Measurements from ENCODE around the gene ZNF217.
"Not testable (repeated sequence)": the region's sequence is repeated elsewhere in the genome, so short reads cannot be mapped to it uniquely, and the experiment has no call there.

The ZNF217 gene

DNA sequence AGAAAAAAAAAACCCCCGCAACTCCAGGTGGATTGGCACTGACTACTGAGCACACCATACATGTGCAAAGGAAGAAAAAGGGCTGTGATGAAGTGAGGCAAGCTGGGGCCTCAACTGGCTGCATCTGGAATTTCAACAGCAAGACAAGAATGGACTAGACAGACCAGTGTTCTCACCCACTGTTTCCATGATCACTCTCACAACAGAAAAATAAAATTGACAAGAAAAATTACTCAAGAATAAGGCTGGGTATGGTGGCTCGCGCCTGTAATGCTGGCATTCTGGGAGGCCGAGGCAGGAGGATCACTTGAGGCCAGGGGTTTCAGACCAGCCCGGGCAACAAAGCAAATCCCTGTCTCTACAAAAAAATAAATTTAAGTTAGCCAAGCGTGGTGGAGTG lies 18.8 kb downstream of the ZNF217 start:
- no peak overlapping the region for H3K4me3 ChIP-seq (ENCODE audit: low read depth, low read length)
- DNase-seq (ENCODE audit: low read depth): no peak

DNA sequence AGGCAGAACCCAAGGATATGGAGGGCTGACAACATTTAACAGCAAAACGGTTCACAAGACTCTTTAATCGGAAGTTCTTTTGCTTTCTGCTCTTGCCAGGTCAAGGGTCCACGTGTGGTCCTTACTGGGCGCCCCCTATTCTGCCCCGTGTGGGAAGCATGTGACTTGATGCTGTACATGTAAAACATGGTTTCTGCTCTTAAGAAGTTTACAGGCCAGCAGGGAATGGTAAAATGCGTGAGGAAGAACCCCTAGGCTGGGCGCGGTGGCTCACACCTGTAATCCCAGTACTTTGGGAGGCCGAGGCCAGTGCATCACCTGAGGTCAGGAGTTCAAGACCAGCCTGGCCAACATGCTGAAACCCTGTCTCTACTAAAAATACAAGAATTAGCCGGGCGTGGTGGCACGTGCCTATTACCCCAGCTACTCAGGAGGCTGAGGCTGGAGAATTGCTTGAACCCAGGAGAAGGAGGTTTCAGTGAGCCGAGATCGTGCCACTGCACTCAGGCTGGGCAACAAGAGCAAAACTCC lies 19.3 kb downstream of the ZNF217 start:
- no peak overlapping the region for H3K4me3 ChIP-seq (ENCODE audit: low read depth, low read length)
- DNase-seq (ENCODE audit: low read depth): no peak

DNA sequence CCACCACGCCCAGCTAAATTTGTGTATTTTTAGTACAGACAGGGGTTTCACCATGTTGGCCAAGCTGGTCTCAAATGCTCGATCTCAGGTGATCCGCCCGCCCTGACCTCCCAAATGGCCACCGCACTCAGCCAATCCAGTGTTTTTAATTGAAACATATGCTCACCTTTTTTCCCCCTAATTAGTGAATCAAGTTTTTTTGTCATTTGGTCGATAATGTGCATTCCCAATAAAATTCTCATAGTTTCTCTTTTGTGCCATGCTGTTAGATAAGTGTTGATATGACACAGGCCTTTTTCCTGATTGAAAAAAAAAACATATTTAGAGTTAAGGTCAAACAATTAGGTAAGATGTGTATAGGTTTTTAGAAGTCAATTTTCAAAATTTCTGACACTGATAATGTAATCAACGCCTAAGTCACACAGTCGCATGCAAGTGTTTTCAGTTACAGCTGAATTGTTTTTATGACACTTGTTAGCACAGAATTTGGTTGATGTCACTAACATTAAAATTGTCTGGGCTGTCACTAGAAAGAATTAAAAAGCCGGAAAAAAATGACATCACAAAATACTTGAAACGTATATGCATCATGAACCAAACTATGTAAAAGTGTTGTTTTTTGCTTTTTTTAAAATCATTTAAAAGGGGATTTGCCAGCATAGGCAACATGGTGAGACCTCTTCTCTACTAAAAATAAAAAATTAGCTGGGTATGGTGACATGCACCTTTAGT lies 21.9 kb downstream of the ZNF217 start:
- no peak for DNase-seq (ENCODE audit: low read depth)
- no peak overlapping the region for H3K4me3 ChIP-seq (ENCODE audit: low read depth, low read length)

DNA sequence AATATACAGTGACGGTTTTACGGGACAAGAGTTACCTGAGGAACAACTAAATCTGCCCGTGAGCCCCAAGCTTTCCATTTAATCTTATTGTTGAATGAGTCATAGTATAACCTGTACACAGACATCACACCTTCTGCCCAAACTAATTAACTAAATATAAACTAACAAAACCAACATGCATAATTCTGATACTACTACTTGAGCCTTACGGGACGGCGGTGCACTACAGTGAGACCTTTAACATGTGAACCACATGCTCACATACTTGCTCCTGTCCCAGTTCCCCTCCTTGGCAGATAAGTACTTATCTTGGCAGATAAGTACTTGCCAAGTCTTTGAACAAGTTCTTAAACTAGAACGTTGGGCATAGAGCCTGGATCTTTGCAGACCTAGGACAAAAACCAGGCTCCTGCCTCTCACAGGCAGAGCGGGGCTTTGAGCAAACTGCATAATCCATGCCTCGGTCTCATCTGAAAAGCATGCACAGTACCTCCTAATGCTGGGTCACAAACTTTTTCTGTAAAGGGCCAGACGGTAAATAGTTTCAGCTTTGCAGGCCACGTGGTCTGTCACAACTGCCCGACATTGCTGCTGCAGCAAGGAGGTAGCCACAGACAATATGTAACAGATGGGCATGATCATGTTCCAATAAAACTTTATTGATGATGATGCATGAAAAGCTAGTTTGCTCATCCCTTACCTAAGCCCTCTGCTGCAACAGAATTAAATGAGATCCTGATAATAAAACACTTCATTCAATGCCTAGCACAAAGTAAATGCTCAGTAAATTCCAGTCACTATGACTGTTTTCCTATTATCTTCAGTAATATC lies 23.0 kb downstream of the ZNF217 start:
- DNase-seq (ENCODE audit: low read depth): no peak
- H3K4me3 ChIP-seq (ENCODE audit: low read depth, low read length): no peak overlapping the region

DNA sequence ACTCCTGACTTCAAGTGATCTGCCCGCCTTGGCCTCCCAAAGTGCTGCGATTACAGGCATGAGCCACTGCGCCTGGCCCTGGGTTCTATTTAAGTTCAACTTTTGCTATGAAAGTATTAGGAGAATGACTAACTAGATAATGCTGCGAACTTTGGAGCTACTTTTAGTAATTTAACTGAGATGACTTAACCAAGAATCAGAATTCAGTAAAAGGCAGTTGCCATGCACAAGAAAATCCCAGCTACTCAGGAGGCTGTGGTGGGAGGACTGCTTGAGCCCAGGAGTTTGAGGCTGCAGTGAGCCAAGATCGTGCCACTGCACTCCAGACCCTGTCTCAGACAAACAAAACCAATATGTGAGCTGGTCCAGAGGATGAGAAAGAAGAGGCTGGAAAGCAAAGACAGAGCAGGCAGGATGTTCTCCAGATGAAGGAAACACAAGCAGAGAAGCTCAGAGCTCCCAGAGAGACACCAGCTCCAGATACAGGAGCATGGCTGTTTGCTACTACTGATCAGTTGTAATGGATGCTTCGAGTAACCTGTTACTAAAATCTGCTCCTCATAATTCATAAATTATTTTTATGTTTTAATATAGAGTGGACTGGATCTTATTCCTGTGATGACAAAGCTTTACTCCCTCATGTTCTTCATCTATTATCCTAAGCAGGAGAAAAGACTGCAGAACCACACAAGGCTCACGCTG lies 23.9 kb downstream of the ZNF217 start:
- H3K4me3 ChIP-seq (ENCODE audit: low read depth, low read length): no peak overlapping the region
- no peak for DNase-seq (ENCODE audit: low read depth)

DNA sequence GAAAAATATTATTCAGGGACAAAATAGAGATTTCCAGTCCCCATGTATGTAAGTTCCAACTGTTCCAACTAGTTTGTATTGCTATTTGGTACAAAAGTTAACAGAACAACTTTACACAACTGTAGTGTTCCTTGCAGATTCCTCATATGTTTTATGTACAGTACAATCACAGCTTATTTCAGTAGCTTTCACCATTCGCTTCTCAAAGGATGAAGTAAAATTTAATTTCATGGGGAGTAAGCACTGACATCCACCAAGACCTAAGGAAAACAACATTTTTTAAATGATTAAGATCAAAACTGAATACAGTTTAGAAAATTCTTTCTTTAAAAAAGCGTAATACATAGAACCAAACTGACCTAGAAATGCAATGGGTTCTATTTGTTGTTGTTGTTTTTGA lies 24.6 kb downstream of the ZNF217 start:
- no peak overlapping the region for H3K4me3 ChIP-seq (ENCODE audit: low read depth, low read length)
- DNase-seq (ENCODE audit: low read depth): no peak

DNA sequence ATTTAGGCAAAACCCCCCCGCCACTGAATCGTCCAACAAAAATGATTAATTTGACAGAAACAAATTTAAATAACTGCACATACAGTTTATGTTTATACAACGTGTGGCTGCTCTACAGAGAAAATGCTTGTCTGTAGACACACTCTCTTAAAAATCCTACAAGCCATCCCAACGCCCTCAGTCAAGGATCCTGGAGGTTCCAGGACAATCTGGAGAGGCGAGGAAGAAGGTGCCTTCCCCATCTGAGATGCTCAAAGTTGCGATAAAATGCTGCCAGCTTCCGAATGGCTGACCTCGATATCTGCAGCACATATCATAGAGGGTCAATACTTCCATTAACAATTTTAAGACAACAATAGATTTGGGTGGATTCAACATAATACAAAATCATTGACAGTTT lies 25.3 kb downstream of the ZNF217 start:
- H3K4me3 ChIP-seq (ENCODE audit: low read depth, low read length): no peak overlapping the region
- DNase-seq (ENCODE audit: low read depth): no peak

DNA sequence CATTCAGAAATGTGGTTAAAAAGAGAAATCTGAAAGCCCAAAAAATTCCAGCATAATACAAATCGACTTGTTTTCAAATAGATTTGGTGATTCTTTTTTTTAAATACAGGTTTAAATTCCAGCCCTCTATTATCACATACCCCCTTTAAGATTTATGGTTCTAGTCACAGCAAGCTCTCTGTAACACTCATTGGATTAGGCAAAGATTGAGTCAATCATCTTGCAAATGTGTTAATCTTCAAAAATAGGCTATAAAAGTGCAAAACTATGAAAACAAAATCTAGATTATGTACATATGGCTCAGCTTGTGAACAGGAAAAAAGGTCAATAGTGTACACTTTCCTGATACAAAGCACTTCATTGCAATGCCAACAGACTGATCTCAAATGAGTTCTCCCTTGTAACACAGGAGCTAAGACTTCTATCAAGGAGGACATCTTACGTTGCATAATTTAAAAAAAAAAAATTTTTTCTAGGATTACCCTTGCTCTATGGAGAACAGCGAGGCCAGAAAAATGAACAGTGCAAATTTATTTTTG lies 26.2 kb downstream of the ZNF217 start:
- no peak overlapping the region for H3K4me3 ChIP-seq (ENCODE audit: low read depth, low read length)
- DNase-seq (ENCODE audit: low read depth): no peak

DNA sequence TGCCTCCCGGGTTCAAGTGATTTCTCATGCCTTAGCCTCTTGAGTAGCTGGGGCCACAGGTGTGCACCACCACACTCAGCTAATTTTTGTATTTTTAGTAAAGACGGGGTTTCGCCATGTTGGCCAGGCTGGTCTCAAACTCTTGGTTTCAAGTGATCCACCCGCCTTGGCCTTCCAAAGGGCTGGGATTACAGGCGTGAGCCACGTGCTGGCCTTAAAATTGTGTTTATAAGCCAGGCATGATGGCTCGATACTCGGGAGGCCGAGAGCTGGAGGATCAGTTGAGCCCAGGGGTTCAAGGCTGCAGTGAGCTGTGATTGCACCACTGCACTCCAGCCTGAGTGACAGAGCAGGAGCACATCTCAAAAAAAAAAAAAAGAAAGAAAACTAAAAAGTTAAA lies 27.0 kb downstream of the ZNF217 start:
- not testable (repeated sequence) for H3K4me3 ChIP-seq (ENCODE audit: low read depth, low read length); DNase-seq (ENCODE audit: low read depth)

DNA sequence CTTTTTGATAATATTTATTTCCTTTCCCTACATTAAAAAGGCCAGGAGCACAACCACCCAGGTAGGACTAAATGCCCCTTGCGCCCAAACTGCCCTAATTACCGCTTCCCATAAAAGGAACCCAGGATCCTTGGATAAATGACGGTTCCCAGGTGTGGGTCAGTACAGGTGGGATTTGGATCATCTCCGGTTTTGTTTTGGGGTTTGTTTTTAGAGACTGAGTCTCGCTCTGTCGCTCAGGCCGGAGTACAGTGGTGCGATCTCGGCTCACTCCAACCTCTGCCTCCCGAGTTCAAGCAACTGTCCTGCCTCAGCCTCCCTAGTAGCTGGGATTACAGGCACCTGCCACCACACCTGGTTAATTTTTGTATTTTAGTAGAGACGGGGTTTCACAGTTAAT lies 28.4 kb downstream of the ZNF217 start:
- H3K4me3 ChIP-seq (ENCODE audit: low read depth, low read length): no peak overlapping the region
- no peak for DNase-seq (ENCODE audit: low read depth)

DNA sequence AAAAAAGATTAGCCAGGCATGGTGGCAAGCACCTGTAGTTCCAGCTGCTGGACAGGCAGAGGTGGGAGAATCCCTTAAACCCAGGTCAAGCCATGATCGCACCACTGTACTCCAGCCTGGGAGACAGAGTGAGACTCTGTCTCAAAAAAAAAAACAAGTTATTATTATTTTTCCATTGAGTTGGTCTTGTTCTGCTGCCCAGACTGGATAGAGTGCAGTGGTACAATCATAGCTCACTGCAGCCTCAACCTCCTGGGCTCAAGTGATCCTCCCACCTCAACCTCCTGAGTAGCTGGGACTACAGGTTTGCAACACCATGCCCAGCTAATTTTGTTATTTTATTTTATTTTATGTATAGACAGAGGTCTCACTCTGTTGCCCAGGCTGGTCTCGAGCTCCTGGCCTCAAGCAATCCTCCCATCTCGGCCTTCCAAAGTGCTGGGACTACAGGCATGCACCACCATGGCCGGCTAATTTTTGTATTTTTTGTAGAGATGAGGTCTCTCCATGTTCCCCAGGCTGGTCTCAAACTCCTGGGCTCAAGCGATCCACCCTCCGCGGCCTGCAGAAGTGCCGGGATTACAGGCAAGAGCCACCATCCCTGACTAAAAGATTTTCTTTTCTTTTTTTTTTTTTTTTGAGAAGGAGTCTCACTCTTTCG lies 31.4 kb downstream of the ZNF217 start:
- DNase-seq (ENCODE audit: low read depth); H3K4me3 ChIP-seq (ENCODE audit: low read depth, low read length): not testable (repeated sequence)

DNA sequence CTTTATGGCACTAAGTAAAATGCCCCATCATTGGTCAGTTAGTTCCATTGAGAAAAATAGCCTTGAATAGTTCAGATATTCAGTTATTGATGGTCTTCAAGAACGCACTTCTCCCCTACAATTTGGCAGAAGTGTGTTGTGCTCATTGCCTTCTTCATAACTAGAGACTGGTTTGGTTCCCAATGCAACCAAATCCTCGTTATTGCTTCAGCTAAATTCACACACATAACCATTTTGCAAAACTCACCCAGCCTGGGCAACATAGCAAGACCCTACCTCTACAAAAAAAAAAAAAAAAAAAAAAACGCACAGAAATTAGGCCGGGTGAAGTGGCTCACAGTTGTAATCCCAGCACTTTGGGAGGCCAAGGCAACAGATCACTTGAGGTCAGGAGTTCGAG lies 32.1 kb downstream of the ZNF217 start:
- no peak for DNase-seq (ENCODE audit: low read depth)
- H3K4me3 ChIP-seq (ENCODE audit: low read depth, low read length): no peak overlapping the region

DNA sequence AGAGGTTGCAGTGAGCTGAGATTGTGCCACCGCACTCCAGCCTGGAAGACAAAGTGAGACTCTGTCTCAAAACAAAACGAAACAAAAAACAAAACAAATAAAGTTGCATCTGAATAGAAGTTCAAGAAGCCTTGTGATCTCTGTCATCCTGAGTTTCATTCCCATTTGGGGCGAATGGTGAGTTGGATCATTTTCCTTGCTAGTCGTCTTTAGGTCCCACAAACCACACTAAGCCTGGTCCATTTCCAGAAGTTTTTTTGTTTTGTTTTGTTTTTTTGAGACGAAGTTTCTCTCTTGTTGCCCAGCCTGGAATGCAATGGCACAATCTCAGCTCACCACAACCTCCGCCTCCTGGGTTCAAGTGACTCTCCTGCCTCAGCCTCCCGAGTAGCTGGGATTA lies 33.8 kb downstream of the ZNF217 start:
- no peak overlapping the region for H3K4me3 ChIP-seq (ENCODE audit: low read depth, low read length)
- DNase-seq (ENCODE audit: low read depth): no peak

DNA sequence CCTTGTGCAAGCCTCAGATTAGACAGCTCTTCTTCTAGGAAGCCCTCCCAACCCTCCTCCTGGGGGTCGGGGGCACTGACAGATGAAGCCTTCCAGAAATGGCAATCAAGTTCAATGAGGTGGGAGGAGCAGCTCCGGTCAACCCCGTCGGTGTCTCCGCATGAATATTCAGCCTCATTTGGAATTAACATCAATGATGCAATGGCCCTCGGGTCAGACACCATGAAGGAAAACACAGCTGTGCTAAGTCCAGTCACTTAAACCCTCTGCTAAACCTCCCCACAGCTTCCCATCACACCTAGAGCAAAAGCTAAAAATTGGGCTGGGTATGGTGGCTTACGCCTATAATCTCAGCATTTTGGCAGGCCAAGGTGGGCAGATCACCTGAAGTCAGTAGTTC lies 36.5 kb downstream of the ZNF217 start:
- H3K4me3 ChIP-seq (ENCODE audit: low read depth, low read length): no peak overlapping the region
- no peak for DNase-seq (ENCODE audit: low read depth)

DNA sequence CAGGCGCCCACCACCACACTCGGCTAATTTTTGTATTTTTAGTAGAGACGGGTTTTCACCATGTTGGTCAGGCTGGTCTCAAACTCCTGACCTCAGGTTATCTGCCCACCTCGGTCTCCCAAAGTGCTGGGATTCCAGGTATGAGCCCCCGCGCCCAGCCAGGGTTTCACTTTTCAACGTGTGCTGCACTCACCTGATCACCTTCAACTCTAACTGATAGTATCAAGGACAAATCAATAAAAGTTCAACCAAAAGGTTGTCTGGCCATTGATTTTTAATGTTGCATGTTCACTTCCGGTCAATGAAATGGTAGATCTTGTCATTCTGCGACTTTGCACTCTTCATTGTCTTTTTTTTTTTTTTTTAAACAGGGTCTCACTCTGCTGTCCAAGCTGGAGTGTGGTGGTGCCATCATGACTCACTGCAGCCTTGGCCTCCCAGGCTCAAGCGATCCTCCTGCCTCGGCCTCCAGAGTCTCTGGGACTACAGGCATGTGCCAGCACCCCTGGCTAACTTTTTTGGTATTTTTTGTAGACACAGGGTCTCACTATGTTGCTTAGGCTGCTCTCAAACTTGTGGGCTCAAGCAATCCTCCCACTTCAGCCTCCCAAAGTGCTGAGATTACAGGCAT lies 37.3 kb downstream of the ZNF217 start:
- no peak overlapping the region for H3K4me3 ChIP-seq (ENCODE audit: low read depth, low read length)
- DNase-seq (ENCODE audit: low read depth): no peak

DNA sequence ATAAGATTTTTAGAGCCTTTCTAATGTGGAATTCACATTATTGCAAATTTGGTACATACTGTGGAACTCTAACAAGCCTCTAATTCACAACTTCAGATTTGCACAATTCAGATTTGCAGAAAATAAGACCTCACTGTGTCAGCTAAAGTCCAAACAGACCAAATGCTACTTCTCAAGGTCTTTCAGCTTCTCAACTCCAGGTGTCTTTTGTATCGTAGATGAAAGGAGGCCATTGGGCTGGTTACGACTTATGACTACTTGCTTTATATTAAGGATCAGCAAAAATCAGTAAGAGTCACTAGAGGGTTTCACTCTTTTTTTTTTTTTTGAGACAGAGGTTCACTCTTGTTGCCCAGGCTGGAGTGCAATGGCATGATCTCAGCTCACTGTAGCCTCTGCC lies 37.8 kb downstream of the ZNF217 start:
- no peak for DNase-seq (ENCODE audit: low read depth)
- H3K4me3 ChIP-seq (ENCODE audit: low read depth, low read length): no peak overlapping the region

DNA sequence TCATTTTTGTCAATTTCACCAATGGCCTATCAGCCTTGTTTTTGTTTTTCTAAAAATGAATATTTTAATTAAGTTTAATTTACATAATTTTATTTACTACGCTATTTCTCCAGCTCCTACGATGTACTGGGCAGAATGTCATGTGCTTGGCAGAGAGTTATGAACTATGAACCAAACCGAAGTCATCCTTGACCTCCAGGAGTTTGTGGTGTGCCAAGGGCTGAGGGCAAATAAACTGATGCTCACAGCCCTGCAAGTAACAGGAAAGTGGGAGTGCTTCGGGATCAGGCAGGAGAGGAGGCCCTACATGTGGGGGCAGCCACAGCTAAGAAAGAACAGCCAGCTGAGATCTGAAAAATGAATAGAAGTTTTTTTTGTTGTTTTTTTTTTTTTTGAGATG lies 38.6 kb downstream of the ZNF217 start:
- DNase-seq (ENCODE audit: low read depth): no peak
- no peak overlapping the region for H3K4me3 ChIP-seq (ENCODE audit: low read depth, low read length)

DNA sequence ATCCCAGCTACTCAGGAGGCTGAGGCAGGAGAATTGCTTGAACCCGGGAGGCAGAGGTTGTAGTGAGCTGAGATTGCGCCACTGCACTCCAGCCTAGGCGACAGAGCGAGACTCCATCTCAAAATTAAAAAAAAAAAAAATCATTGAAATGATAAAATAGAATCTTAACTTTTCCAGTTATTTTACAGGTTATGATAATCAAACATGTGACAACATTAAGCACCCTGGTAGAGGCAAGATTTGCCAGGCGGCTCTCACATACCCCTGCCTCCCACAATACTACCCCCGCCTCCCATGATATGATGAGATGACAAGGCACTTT lies 41.1 kb downstream of the ZNF217 start:
- DNase-seq (ENCODE audit: low read depth); H3K4me3 ChIP-seq (ENCODE audit: low read depth, low read length): not testable (repeated sequence)

Measured in skeletal muscle cell (primary cell).